Measurements from ENCODE around the gene MED13L.

DNA sequence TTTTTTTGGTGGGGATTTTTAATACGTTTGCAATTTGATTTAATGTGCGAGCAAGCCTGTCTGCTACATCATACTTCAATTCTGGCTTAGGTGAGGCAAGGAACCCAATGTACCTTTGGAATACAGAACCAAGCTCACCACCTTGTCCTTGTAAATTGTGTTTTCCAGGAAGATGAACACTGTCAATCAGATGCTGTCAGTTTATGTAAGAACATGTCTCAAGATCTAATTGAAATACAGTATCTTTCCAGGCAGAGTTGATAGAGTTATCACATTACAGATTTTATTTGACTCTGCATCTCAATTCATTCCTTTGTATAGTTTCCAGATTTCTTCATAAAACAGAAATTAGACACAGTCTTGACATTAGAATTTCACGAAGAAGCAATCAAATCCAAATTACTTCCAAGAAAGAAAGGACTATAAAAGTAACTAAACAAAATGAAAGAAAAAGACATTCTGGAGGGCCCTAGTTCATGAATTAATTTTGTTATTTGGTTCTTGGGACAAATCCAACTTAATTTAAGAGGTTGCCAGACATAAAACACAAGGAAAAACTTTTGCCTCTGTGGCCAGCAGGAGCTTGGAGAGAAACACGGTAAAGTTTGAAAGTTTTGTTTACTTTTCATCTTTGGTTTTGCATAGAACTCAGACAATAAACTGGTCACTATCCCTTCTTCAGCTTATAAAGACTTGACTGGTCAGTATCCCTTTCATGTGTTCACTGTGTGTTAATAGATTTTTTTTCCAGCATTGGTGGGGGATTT lies 16.4 kb upstream of the MED13L start:
- TF ChIP-seq, protein P1, sequence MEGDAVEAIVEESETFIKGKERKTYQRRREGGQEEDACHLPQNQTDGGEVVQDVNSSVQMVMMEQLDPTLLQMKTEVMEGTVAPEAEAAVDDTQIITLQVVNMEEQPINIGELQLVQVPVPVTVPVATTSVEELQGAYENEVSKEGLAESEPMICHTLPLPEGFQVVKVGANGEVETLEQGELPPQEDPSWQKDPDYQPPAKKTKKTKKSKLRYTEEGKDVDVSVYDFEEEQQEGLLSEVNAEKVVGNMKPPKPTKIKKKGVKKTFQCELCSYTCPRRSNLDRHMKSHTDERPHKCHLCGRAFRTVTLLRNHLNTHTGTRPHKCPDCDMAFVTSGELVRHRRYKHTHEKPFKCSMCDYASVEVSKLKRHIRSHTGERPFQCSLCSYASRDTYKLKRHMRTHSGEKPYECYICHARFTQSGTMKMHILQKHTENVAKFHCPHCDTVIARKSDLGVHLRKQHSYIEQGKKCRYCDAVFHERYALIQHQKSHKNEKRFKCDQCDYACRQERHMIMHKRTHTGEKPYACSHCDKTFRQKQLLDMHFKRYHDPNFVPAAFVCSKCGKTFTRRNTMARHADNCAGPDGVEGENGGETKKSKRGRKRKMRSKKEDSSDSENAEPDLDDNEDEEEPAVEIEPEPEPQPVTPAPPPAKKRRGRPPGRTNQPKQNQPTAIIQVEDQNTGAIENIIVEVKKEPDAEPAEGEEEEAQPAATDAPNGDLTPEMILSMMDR (IDR thresholded peaks at IDR 0.05) = no peak
- TF ChIP-seq POLR2A (IDR thresholded peaks at IDR 0.05) = no peak
- TF ChIP-seq POLR2AphosphoS5 (IDR thresholded peaks at IDR 0.05) = no peak

Data from breast epithelium (tissue), 3 donors.